Lung (tissue), 12 donors: ENCODE measurements around the gene ZNF311. TPM values are rescaled to one million over a fixed set of nuclear protein-coding genes. Genes with fewer than 3 reads are reported as not detected.
"Not testable (repeated sequence)": the region's sequence is repeated elsewhere in the genome, so short reads cannot be mapped to it uniquely, and the experiment has no call there.

Experiments used
- ATAC-seq: fragments of 200-7000 bp; cut with Tn5 transposase; one replicate; pipeline ENCODE4 v1.9.1; 2020; ENCODE audit warnings: moderate number of reproducible peaks; ENCODE audit not compliant: insufficient read depth, low FRiP score
- DNase-seq, 3 donors: peaks; one replicate each; pipeline ENCODE4 v3.0.0-alpha.2; 2013 to 2017
- H3K27ac ChIP-seq, 2 donors: one replicate each; pipeline ENCODE4 v1.5.1; 2013; ENCODE audit warnings: mild to moderate bottlenecking in 2 of 2, moderate library complexity in 2 of 2, control low read depth in 1 of 2, inconsistent platforms in 1 of 2, low read depth in 1 of 2, low read length in 1 of 2
- H3K27me3 ChIP-seq, 3 donors: one replicate each; pipeline ENCODE4 v1.5.1; 2013; ENCODE audit warnings: low read length in 2 of 3; ENCODE audit not compliant: control insufficient read depth in 3 of 3, insufficient read depth in 3 of 3
- H3K36me3 ChIP-seq, 4 donors: one replicate each; pipeline ENCODE4 v1.5.1; 2013; ENCODE audit warnings: low read length in 4 of 4, mild to moderate bottlenecking in 1 of 4, moderate library complexity in 1 of 4; ENCODE audit not compliant: control insufficient read depth in 4 of 4, insufficient read depth in 4 of 4
- H3K4me1 ChIP-seq, 5 donors: one replicate each; pipeline ENCODE4 v1.5.1; 2013; ENCODE audit warnings: low read length in 5 of 5, mild to moderate bottlenecking in 2 of 5, moderate library complexity in 1 of 5; ENCODE audit not compliant: control insufficient read depth in 5 of 5, insufficient read depth in 5 of 5
- H3K4me3 ChIP-seq: one replicate; pipeline ENCODE4 v1.5.1; 2013; ENCODE audit warnings: mild to moderate bottlenecking, control low read depth, moderate library complexity
- H3K9ac ChIP-seq, 2 donors: one replicate each; pipeline ENCODE4 v1.5.1; 2013; ENCODE audit warnings: low read length in 2 of 2, control low read depth in 1 of 2; ENCODE audit not compliant: insufficient read depth in 1 of 2
- H3K9me3 ChIP-seq, 4 donors: one replicate each; pipeline ENCODE4 v1.5.1; 2013; ENCODE audit warnings: low read length in 3 of 4, mild to moderate bottlenecking in 1 of 4, moderate library complexity in 1 of 4; ENCODE audit not compliant: control insufficient read depth in 4 of 4, insufficient read depth in 3 of 4
- CTCF ChIP-seq: IDR thresholded peaks from 2 replicates; pipeline ENCODE4 v1.5.1; 2012; ENCODE audit warnings: mild to moderate bottlenecking; ENCODE audit errors: control extremely low read depth, extremely low read depth
- WGBS, 2 donors: extraction: QIAGEN DNeasy Blood & Tissue Kit; methylation state at CpG; one replicate each; pipeline ENCODE4 v1.1.7; 2013; 5-methylcytosine and 5-hydroxymethylcytosine counted together
- polyA plus RNA-seq, 2 donors: library from polyadenylated mRNA; stranded (reverse); fragments of 200-250 nt; gene quantifications; one replicate each; pipeline ENCODE4 v1.2.1, GENCODE V29; 2013
- total RNA-seq, 2 donors: library from RNA; depleted of rRNA in 1 of 2; stranded (reverse); fragments of >200 nt in 1 of 2; gene quantifications; one replicate each; pipeline ENCODE4 v1.2.1, GENCODE V29; 2014 to 2021
- donor health status: control.
- donor health status: control.
- donor health status: Bipolar disorder and iron deficiency.
- donor health status: healthy.
- donor health status: DM: yes; HTN: yes; CAD: no.

The ZNF311 gene
- total and polyA plus RNA-seq, 4 donors = 0.42 to 3.1 (median 1.4) TPM

DNA sequence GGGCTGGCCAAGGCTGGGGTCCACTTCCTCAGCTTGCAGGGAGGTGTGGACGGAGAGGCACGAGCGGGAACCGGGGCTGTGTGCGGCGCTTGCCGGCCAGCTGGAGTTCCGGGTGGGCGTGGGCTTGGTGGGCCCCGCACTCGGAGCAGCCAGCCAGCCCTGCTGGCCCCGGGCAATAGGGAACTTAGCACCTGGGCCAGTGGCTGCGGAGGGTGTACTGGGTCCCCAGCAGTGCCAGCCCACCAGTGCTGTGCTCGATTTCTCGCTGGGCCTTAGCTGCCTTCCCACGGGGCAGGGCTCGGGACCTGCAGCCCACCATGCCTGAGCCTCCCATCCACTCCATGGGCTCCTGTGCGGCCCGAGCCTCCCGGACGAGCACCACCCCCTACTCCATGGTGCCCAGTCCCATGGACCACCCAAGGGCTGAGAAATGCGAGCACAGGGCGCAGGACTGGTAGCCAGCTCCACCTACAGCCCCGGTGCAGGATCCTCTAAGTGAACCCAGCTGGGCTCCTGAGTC is 47.3 kb downstream of the ZNF311 start:
- H3K9me3 ChIP-seq, H3K27ac ChIP-seq, H3K36me3 ChIP-seq, ATAC-seq, H3K9ac ChIP-seq, H3K4me1 ChIP-seq, H3K4me3 ChIP-seq, DNase-seq: not testable (repeated sequence)
- H3K27me3 ChIP-seq = peaks cover 0 to 24% (median 20%) of the 10 kb centered on the region in 3 donors
- 95% methylated on average over 22 to 24 of the region's 24 CpGs for WGBS, 2 donors

DNA sequence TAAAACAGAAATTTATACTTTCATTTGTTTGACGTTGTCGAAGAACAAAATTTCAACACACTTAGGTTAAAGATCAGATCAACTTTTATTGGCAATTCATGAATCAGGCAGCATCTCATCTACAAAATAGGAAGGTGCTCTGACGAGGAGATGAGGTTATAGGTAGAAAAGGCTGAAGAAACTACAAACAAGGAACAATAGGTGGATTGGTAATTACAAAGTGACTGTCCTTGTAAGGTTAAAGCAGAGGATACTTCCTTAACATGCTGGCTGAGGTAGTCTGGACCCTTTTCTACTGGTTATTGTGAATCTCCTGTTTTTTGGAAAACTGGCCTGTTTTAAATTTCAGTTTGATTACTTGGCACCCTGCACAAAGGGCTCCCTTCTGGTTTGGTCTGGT is 48.8 kb downstream of the ZNF311 start:
- Histone ChIP-seq H3K9me3 (peaks cover 0 to 2% (median 0%) of the 10 kb centered on the region in 4 donors), H3K4me1 (peaks cover 0 to 3% (median 0%) of the 10 kb centered on the region in 5 donors), H3K36me3 (no peaks in the 10 kb centered on the region), H3K27ac (no peak overlapping the region), H3K4me3 (no peak overlapping the region), H3K9ac (no peak overlapping the region), H3K27me3 (peaks cover 0 to 26% (median 20%) of the 10 kb centered on the region in 3 donors)
- ATAC-seq (no peak), DNase-seq (no peak)
- 87 to 89% methylated on average over 3 of the region's 3 CpGs for WGBS, 2 donors
- no peak for TF ChIP-seq CTCF

DNA sequence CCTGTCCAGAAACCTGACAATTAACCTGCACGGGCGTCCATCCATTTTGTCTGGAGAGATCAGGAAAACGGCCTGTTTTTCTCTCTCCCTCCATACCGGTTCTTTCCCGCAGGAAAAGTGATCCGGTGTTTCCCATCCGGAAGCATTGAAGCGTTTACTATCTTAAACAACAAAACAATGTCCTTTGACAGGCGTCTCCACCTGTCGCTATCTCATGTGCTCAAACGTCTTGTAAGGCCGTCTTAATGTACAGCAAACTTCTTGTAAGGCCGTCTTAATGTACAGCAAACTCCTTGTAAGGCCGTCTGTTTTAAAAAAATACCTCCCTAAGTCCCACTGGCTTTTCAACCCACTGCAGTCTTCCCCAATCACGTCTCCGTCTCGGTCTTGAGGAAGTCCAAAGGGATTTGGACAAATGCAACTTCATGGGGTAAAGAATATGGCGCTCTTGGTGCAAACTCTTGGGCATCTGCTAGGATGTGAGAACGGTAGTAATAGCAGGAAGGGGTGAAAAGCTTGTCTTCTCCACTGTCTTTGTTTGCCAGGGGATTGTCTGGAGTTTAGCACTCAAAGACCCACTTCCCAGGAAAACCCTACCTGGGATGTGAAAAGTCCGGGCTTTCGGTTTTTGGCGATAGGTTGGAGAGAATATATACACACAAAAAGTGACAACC is 51.4 kb downstream of the ZNF311 start:
- peaks cover 0 to 26% (median 20%) of the 10 kb centered on the region in 3 donors for H3K27me3 ChIP-seq
- TF ChIP-seq CTCF = no peak
- peaks cover 0 to 3% (median 0%) of the 10 kb centered on the region in 5 donors for H3K4me1 ChIP-seq
- WGBS, 2 donors = 3 to 6% methylated on average over 22 of the region's 22 CpGs
- ATAC-seq = no peak
- no peak overlapping the region for H3K4me3 ChIP-seq
- H3K9ac ChIP-seq = peak overlapping the region in 1 of 2 donors; percentile 8
- H3K36me3 ChIP-seq = no peaks in the 10 kb centered on the region
- DNase-seq = peak; percentile 16 to 25 (median 18)
- peaks cover 0 to 2% (median 0%) of the 10 kb centered on the region in 4 donors for H3K9me3 ChIP-seq
- no peak overlapping the region for H3K27ac ChIP-seq

GRCh38 chr6:28953039-28953584 is 52.0 kb downstream of the ZNF311 start:
- H3K9ac ChIP-seq = no peak overlapping the region
- H3K36me3 ChIP-seq = no peaks in the 10 kb centered on the region
- peaks cover 0 to 3% (median 0%) of the 10 kb centered on the region in 5 donors for H3K4me1 ChIP-seq
- no peak for TF ChIP-seq CTCF
- peak; percentile 72 for ATAC-seq
- H3K4me3 ChIP-seq = no peak overlapping the region
- WGBS, 2 donors = 20 to 23% methylated on average over 13 of the region's 13 CpGs
- H3K27me3 ChIP-seq = peaks cover 0 to 26% (median 20%) of the 10 kb centered on the region in 3 donors
- H3K27ac ChIP-seq = no peak overlapping the region
- peaks cover 0 to 2% (median 0%) of the 10 kb centered on the region in 4 donors for H3K9me3 ChIP-seq
- peak; percentile 33 to 51 (median 48) for DNase-seq

DNA sequence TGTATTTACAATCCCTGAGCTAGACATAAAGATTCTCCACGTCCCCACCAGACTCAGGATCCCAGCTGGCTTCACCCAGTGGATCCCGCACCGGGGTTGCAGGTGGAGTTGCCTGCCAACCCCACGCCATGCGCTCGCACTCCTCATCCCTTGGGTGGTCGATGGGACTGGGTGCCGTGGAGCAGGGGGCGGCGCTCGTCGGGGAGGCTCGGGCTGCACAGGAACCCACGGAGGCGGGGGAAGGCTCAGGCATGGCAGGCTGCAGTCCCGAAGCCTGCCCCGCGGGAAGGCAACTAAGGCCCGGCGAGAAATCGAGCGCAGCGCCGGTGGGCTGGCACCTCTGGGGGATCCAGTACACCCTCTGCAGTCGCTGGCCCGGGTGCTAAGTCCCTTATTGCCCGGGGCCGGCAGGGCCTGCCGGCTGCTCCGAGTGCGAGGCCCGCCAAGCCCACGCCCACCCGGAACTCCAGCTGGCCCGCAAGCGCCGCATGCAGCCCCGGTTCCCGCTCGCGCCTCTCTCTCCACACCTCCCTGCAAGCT is 55.4 kb downstream of the ZNF311 start:
- not testable (repeated sequence) for H3K9me3 ChIP-seq, H3K4me3 ChIP-seq, ATAC-seq, H3K36me3 ChIP-seq, H3K9ac ChIP-seq, H3K27ac ChIP-seq, H3K4me1 ChIP-seq, DNase-seq
- H3K27me3 ChIP-seq = peaks cover 0 to 19% (median 9%) of the 10 kb centered on the region in 3 donors
- 96 to 97% methylated on average over 38 to 41 of the region's 41 CpGs for WGBS, 2 donors
